Cerebellar cortex (tissue), 1 donor: ENCODE results near the gene VWA7.

Source experiments
- DNase-seq: peaks from one replicate; pipeline ENCODE4 v3.0.0-alpha.2; 2015; ENCODE audit warnings: low spot score

VWA7 gene

GRCh38 chr6:31758281-31758680, 18.8 kb downstream of the VWA7 start:
- DNase-seq, result no peak

- no peak for DNase-seq
These were observed 24.3 kb downstream of the VWA7 start for GRCh38 chr6:31752739-31753319.

- DNase-seq, result no peak
These were observed 26.6 kb downstream of the VWA7 start for GRCh38 chr6:31750411-31751022.

GRCh38 chr6:31749301-31750036, 27.7 kb downstream of the VWA7 start:
- DNase-seq, result no peak

- no peak for DNase-seq
These were observed 32.7 kb downstream of the VWA7 start for GRCh38 chr6:31744422-31744821.

GRCh38 chr6:31742894-31743293, 34.2 kb downstream of the VWA7 start:
- DNase-seq, result no peak

GRCh38 chr6:31741815-31742214, 35.3 kb downstream of the VWA7 start:
- DNase-seq, result no peak

GRCh38 chr6:31740397-31741223, 36.5 kb downstream of the VWA7 start:
- no peak for DNase-seq

GRCh38 chr6:31739639-31740396, 37.3 kb downstream of the VWA7 start, which contains the start of gene MSH5:
TSS of gene MSH5 (plus strand) at chr6:31740005. CDS start at chr6:31740467, 462 bp downstream.
- peak; percentile 100 for DNase-seq

- peak; percentile 68 for DNase-seq
These were observed 38.8 kb downstream of the VWA7 start for GRCh38 chr6:31737991-31738979.

- DNase-seq, result peak; percentile 26
These were observed 39.7 kb downstream of the VWA7 start for GRCh38 chr6:31737315-31737990.

- no peak for DNase-seq
These were observed 40.3 kb downstream of the VWA7 start for GRCh38 chr6:31736768-31737314.

- DNase-seq, result peak; percentile 65
These were observed 40.9 kb downstream of the VWA7 start, which contains the start of gene CLIC1 for GRCh38 chr6:31736021-31736767. TSS of gene CLIC1 (minus strand) at chr6:31736530. CDS start at chr6:31736300, 230 bp downstream.

GRCh38 chr6:31734821-31735406, 42.2 kb downstream of the VWA7 start:
- DNase-seq, result no peak

- DNase-seq, result no peak
These were observed 42.8 kb downstream of the VWA7 start for GRCh38 chr6:31734247-31734820.

GRCh38 chr6:31733734-31734133, 43.4 kb downstream of the VWA7 start:
- no peak for DNase-seq

- DNase-seq, result no peak
These were observed 45.1 kb downstream of the VWA7 start for GRCh38 chr6:31732029-31732428.

GRCh38 chr6:31730631-31731086, 46.5 kb downstream of the VWA7 start:
- DNase-seq, result peak; percentile 31
